ENCODE data around the gene SPPL2A. TPM values are rescaled to one million over a fixed set of nuclear protein-coding genes. Genes with fewer than 3 reads are reported as not detected.

Gene SPPL2A
- total and polyA plus RNA-seq, 7 donors, result 70.6 to 303 (median 187) TPM

DNA sequence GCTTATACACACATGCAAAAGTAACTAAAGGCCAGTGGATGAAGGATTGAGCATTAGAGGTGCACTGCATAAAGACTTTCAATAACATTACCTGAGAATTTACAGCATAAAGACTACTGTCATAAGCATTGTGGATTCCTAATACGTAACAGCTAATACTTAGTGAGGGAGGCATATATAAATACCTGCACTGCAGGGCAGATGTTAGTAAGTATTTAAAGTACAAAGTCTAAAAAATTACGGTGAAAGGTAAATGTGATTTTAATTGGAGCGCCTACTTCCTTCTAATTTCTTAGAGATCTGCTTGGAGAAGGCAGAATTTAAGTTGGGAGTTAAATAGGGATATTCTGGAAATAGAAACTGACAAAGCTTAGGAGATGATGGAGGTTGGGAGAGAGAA is 53.5 kb downstream of the SPPL2A start:
- DNase-seq (no peak), ATAC-seq (no peak)
- intact Hi-C loops (cut with DNase I), result loop anchor here in 1 of 2 donors (10.0 kb wide), 1 partner anchor 117 kb away; no protein-coding TSS in a partner anchor
- Histone ChIP-seq H3K4me1 (peaks cover 4% of the 10 kb centered on the region), H3K36me3 (ENCODE audit: insufficient read depth in 1 of 2, low read depth in 1 of 2) (peaks cover 6 to 90% of the 10 kb centered on the region in 2 donors), H3K9me3 (no peaks in the 10 kb centered on the region), H3K27ac (no peak overlapping the region), H3K27me3 (ENCODE audit: insufficient read depth in 3 of 3, low read length in 2 of 3) (no peaks in the 10 kb centered on the region), H3K4me3 (no peak overlapping the region)
- TF ChIP-seq, protein P1, sequence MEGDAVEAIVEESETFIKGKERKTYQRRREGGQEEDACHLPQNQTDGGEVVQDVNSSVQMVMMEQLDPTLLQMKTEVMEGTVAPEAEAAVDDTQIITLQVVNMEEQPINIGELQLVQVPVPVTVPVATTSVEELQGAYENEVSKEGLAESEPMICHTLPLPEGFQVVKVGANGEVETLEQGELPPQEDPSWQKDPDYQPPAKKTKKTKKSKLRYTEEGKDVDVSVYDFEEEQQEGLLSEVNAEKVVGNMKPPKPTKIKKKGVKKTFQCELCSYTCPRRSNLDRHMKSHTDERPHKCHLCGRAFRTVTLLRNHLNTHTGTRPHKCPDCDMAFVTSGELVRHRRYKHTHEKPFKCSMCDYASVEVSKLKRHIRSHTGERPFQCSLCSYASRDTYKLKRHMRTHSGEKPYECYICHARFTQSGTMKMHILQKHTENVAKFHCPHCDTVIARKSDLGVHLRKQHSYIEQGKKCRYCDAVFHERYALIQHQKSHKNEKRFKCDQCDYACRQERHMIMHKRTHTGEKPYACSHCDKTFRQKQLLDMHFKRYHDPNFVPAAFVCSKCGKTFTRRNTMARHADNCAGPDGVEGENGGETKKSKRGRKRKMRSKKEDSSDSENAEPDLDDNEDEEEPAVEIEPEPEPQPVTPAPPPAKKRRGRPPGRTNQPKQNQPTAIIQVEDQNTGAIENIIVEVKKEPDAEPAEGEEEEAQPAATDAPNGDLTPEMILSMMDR (IDR thresholded peaks at IDR 0.05), result no peak
- 96 to 98% (median 96%) methylated on average over 3 of the region's 3 CpGs for WGBS, 3 donors

DNA sequence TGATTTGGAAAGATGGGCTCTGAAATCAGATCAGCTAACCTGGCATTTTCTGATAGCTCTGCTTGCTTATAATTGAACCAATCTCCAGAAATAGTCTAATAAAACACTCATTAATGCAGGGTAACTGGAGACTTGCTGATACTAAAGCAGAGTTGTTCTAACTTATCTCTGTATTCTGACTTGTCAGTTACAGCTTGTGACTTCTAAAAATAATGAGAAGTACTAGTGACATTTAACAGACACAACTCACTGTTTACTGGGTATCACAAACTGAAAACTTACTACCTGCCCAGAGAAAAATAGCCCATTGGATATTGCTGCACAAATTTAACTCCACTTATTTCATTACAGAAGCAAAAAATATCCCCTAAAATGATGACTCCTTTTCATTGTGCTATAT is 54.9 kb downstream of the SPPL2A start:
- Histone ChIP-seq H3K36me3 (ENCODE audit: insufficient read depth in 1 of 2, low read depth in 1 of 2) (peaks cover 3 to 88% of the 10 kb centered on the region in 2 donors), H3K27me3 (ENCODE audit: insufficient read depth in 3 of 3, low read length in 2 of 3) (no peaks in the 10 kb centered on the region), H3K4me1 (peaks cover 4% of the 10 kb centered on the region), H3K9me3 (no peaks in the 10 kb centered on the region), H3K27ac (no peak overlapping the region), H3K4me3 (no peak overlapping the region)
- no peak for DNase-seq
- intact Hi-C loops (cut with DNase I), result loop anchor here in 1 of 2 donors (10.0 kb wide), 1 partner anchor 116 kb away; no protein-coding TSS in a partner anchor
- TF ChIP-seq, protein P1 (IDR thresholded peaks at IDR 0.05), result no peak
- ATAC-seq, result peak in 1 of 4 donors; percentile 26

DNA sequence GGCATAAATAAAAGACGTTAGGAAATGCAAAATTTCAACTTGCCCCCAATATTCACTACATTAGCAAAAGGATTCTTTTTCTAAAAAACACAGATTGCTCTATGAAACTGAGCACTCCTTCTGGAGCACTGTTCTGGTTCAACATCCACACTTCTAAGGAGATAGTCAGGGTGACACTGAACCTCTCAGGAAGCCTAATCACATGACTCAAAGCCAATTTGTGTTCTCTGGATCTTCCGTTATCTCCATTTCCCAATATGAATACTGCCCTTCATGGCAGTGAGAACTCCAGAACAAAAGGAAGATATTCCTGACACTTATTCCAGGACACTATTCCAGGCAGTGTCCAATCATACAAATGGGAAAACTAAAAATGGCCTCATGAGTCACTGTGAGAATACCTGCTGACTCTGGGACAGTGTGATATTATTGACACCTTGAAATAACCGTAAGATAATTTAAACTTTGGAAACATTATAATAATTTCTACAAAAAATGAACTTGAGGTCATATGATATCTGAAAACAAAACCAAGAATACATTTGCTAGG is 57.6 kb downstream of the SPPL2A start:
- no peaks in the 10 kb centered on the region for H3K9me3 ChIP-seq
- H3K27ac ChIP-seq, result peak overlapping the region; percentile 31
- TF ChIP-seq, protein P1 (IDR thresholded peaks at IDR 0.05), result no peak
- peaks cover 3 to 86% of the 10 kb centered on the region in 2 donors for H3K36me3 ChIP-seq (ENCODE audit: insufficient read depth in 1 of 2, low read depth in 1 of 2)
- intact Hi-C loops (cut with DNase I), result no loop called here
- no peak overlapping the region for H3K4me3 ChIP-seq
- DNase-seq (no peak), ATAC-seq (peak; percentile 72 to 88 (median 82))
- 68 to 83% (median 69%) methylated on average over 3 of the region's 3 CpGs for WGBS, 3 donors
- H3K27me3 ChIP-seq (ENCODE audit: insufficient read depth in 3 of 3, low read length in 2 of 3), result no peaks in the 10 kb centered on the region
- H3K4me1 ChIP-seq, result peaks cover 4% of the 10 kb centered on the region

DNA sequence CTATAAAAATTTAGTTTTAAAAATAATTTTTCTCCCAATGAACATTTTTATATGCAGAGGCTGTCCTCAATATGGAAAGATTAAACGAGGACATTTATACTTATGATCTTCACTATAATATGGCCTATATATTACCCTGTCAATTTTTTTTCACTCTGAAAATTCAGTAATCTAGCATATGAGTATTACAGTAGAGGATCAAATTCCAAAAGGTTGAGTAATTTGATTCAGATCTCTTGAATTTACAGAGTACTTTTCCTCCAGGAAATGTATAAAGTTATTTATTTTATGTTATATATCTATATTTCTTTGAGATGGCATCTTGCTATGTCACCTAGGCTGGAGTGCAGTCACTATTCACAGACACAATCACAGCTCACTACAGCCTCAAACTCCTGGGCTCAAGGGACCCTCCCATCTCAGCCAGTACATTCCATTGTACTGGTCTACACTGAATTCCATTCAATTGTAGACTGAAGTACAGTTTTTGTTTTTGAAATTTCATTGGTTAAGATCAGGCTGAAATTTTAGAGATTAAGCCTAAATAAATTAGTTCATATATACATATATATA is 62.7 kb downstream of the SPPL2A start:
- TF ChIP-seq, protein P1 (IDR thresholded peaks at IDR 0.05), result no peak
- no peak overlapping the region for H3K27ac ChIP-seq
- H3K4me1 ChIP-seq, result no peaks in the 10 kb centered on the region
- no peak for DNase-seq
- no peak overlapping the region for H3K4me3 ChIP-seq
- intact Hi-C loops (cut with DNase I), result no loop called here
- no peaks in the 10 kb centered on the region for H3K27me3 ChIP-seq (ENCODE audit: insufficient read depth in 3 of 3, low read length in 2 of 3)
- no peaks in the 10 kb centered on the region for H3K9me3 ChIP-seq
- 83 to 89% (median 84%) methylated on average over 1 of the region's 1 CpG for whole genome bisulfite sequencing, 3 donors
- H3K36me3 ChIP-seq (ENCODE audit: insufficient read depth in 1 of 2, low read depth in 1 of 2), result peaks cover 0 to 81% of the 10 kb centered on the region in 2 donors
- ATAC-seq, result no peak

Measured in psoas muscle (tissue), 8 donors.